Measurements from ENCODE around the gene RAB3A. TPM values are rescaled to one million over a fixed set of nuclear protein-coding genes. Genes with fewer than 3 reads are reported as not detected.
A peak's percentile ranks its signal among the peaks of the same experiment; 100 is the strongest.

RAB3A gene
- total RNA-seq, 3 donors from 2014 or later: 3.6 to 8.0 (median 6.6) TPM

- H3K9me3 Mint-ChIP-seq: no peaks in the 10 kb centered on the region
- no peaks in the 10 kb centered on the region for H3K27me3 Mint-ChIP-seq (ENCODE audit: low read depth)
- peaks cover 14% of the 10 kb centered on the region for H3K4me1 Mint-ChIP-seq (ENCODE audit: low read depth)
- peaks cover 7% of the 10 kb centered on the region for H3K36me3 Mint-ChIP-seq (ENCODE audit: insufficient read depth)
- peak overlapping the region; percentile 85 for H3K4me3 Mint-ChIP-seq
- ATAC-seq: no peak
- DNase-seq: no peak
These were observed 30.7 kb downstream of the RAB3A start for GRCh38 chr19:18173054-18173571.

GRCh38 chr19:18172331-18173053 lies 31.4 kb downstream of the RAB3A start:
- H3K36me3 Mint-ChIP-seq (ENCODE audit: insufficient read depth): peaks cover 8% of the 10 kb centered on the region
- DNase-seq (no peak), ATAC-seq (no peak)
- no peaks in the 10 kb centered on the region for H3K27me3 Mint-ChIP-seq (ENCODE audit: low read depth)
- H3K4me1 Mint-ChIP-seq (ENCODE audit: low read depth): peaks cover 14% of the 10 kb centered on the region
- peak overlapping the region; percentile 43 for H3K4me3 Mint-ChIP-seq
- H3K9me3 Mint-ChIP-seq: no peaks in the 10 kb centered on the region

- DNase-seq (no peak), ATAC-seq (no peak)
- no peaks in the 10 kb centered on the region for H3K27me3 Mint-ChIP-seq (ENCODE audit: low read depth)
- H3K4me3 Mint-ChIP-seq: no peak overlapping the region
- H3K9me3 Mint-ChIP-seq: no peaks in the 10 kb centered on the region
- H3K36me3 Mint-ChIP-seq (ENCODE audit: insufficient read depth): peaks cover 8% of the 10 kb centered on the region
- H3K4me1 Mint-ChIP-seq (ENCODE audit: low read depth): peaks cover 14% of the 10 kb centered on the region
These were observed 32.1 kb downstream of the RAB3A start for GRCh38 chr19:18171605-18172327.

- H3K4me3 Mint-ChIP-seq: no peak overlapping the region
- H3K4me1 Mint-ChIP-seq (ENCODE audit: low read depth): peaks cover 14% of the 10 kb centered on the region
- peaks cover 11% of the 10 kb centered on the region for H3K36me3 Mint-ChIP-seq (ENCODE audit: insufficient read depth)
- ATAC-seq: no peak
- H3K27me3 Mint-ChIP-seq (ENCODE audit: low read depth): no peaks in the 10 kb centered on the region
- no peaks in the 10 kb centered on the region for H3K9me3 Mint-ChIP-seq
- no peak for DNase-seq
These were observed 33.1 kb downstream of the RAB3A start for GRCh38 chr19:18170714-18171255.

- ATAC-seq (no peak), DNase-seq (no peak)
- H3K4me3 Mint-ChIP-seq: no peak overlapping the region
- peaks cover 3% of the 10 kb centered on the region for H3K4me1 Mint-ChIP-seq (ENCODE audit: low read depth)
- no peaks in the 10 kb centered on the region for H3K27me3 Mint-ChIP-seq (ENCODE audit: low read depth)
- peaks cover 14% of the 10 kb centered on the region for H3K36me3 Mint-ChIP-seq (ENCODE audit: insufficient read depth)
- no peaks in the 10 kb centered on the region for H3K9me3 Mint-ChIP-seq
These were observed 35.0 kb downstream of the RAB3A start for GRCh38 chr19:18168673-18169381.

- Mint-ChIP-seq H3K36me3 (ENCODE audit: insufficient read depth) (peaks cover 18% of the 10 kb centered on the region), H3K27me3 (ENCODE audit: low read depth) (no peaks in the 10 kb centered on the region), H3K4me1 (ENCODE audit: low read depth) (peaks cover 3% of the 10 kb centered on the region), H3K4me3 (no peak overlapping the region), H3K9me3 (no peaks in the 10 kb centered on the region)
- ATAC-seq (peak; percentile 91 to 97), DNase-seq (peak; percentile 55)
These were observed 35.7 kb downstream of the RAB3A start for GRCh38 chr19:18167975-18168645.

- Mint-ChIP-seq H3K27me3 (ENCODE audit: low read depth) (no peaks in the 10 kb centered on the region), H3K36me3 (ENCODE audit: insufficient read depth) (peaks cover 18% of the 10 kb centered on the region), H3K4me3 (no peak overlapping the region), H3K4me1 (ENCODE audit: low read depth) (peaks cover 3% of the 10 kb centered on the region), H3K9me3 (no peaks in the 10 kb centered on the region)
- DNase-seq (no peak), ATAC-seq (no peak)
These were observed 36.8 kb downstream of the RAB3A start for GRCh38 chr19:18167011-18167410.

GRCh38 chr19:18165794-18166544 lies 37.9 kb downstream of the RAB3A start:
- Mint-ChIP-seq H3K4me1 (ENCODE audit: low read depth) (peaks cover 6% of the 10 kb centered on the region), H3K4me3 (no peak overlapping the region), H3K36me3 (ENCODE audit: insufficient read depth) (peaks cover 18% of the 10 kb centered on the region), H3K27me3 (ENCODE audit: low read depth) (no peaks in the 10 kb centered on the region), H3K9me3 (no peaks in the 10 kb centered on the region)
- ATAC-seq (no peak), DNase-seq (no peak)

GRCh38 chr19:18164072-18164471 lies 39.8 kb downstream of the RAB3A start:
- Mint-ChIP-seq H3K4me1 (ENCODE audit: low read depth) (peaks cover 8% of the 10 kb centered on the region), H3K36me3 (ENCODE audit: insufficient read depth) (peaks cover 21% of the 10 kb centered on the region), H3K27me3 (ENCODE audit: low read depth) (no peaks in the 10 kb centered on the region), H3K4me3 (no peak overlapping the region), H3K9me3 (no peaks in the 10 kb centered on the region)
- ATAC-seq (no peak), DNase-seq (no peak)

GRCh38 chr19:18161636-18162002 lies 42.2 kb downstream of the RAB3A start:
- no peak for ATAC-seq
- H3K4me1 Mint-ChIP-seq (ENCODE audit: low read depth): peaks cover 8% of the 10 kb centered on the region
- no peak overlapping the region for H3K4me3 Mint-ChIP-seq
- H3K36me3 Mint-ChIP-seq (ENCODE audit: insufficient read depth): peaks cover 15% of the 10 kb centered on the region
- no peaks in the 10 kb centered on the region for H3K27me3 Mint-ChIP-seq (ENCODE audit: low read depth)
- H3K9me3 Mint-ChIP-seq: no peaks in the 10 kb centered on the region
- no peak for DNase-seq

GRCh38 chr19:18160971-18161635 lies 42.7 kb downstream of the RAB3A start:
- peak; percentile 82 for DNase-seq
- Mint-ChIP-seq H3K4me3 (peak overlapping the region; percentile 66), H3K9me3 (no peaks in the 10 kb centered on the region), H3K27me3 (ENCODE audit: low read depth) (no peaks in the 10 kb centered on the region), H3K4me1 (ENCODE audit: low read depth) (peaks cover 12% of the 10 kb centered on the region), H3K36me3 (ENCODE audit: insufficient read depth) (peaks cover 13% of the 10 kb centered on the region)
- ATAC-seq: peak; percentile 97 to 98

GRCh38 chr19:18160493-18160970 lies 43.3 kb downstream of the RAB3A start:
- H3K9me3 Mint-ChIP-seq: no peaks in the 10 kb centered on the region
- no peak for DNase-seq
- no peak for ATAC-seq
- peaks cover 7% of the 10 kb centered on the region for H3K36me3 Mint-ChIP-seq (ENCODE audit: insufficient read depth)
- peak overlapping the region; percentile 66 for H3K4me3 Mint-ChIP-seq
- H3K27me3 Mint-ChIP-seq (ENCODE audit: low read depth): no peaks in the 10 kb centered on the region
- peaks cover 12% of the 10 kb centered on the region for H3K4me1 Mint-ChIP-seq (ENCODE audit: low read depth)

GRCh38 chr19:18159810-18160209 lies 44.0 kb downstream of the RAB3A start:
- DNase-seq: no peak
- ATAC-seq: no peak
- H3K27me3 Mint-ChIP-seq (ENCODE audit: low read depth): no peaks in the 10 kb centered on the region
- H3K9me3 Mint-ChIP-seq: no peaks in the 10 kb centered on the region
- H3K4me3 Mint-ChIP-seq: no peak overlapping the region
- peaks cover 12% of the 10 kb centered on the region for H3K4me1 Mint-ChIP-seq (ENCODE audit: low read depth)
- peaks cover 7% of the 10 kb centered on the region for H3K36me3 Mint-ChIP-seq (ENCODE audit: insufficient read depth)
